Natural killer cell (primary cell): ENCODE measurements around the gene HIC1. TPM values are rescaled to one million over a fixed set of nuclear protein-coding genes. Genes with fewer than 3 reads are reported as not detected.

Experiments
- ATAC-seq, 3 donors: fragments of 150-1000 bp in 2 of 3; fragments of 200-7000 bp in 1 of 3; cut with Tn5 transposase; 1 replicate in 1 of 3; 2 replicates in 2 of 3; pipeline ENCODE4 v1.10.0; 2021; ENCODE audit warnings: mild to moderate bottlenecking in 2 of 3, moderate library complexity in 2 of 3
- DNase-seq, 2 donors: peaks; one replicate each; pipeline versions ENCODE4 v3.0.0 to v3.0.0-alpha.2; 2013 to 2021; ENCODE audit warnings: mixed read lengths in 1 of 2
- H3K27ac ChIP-seq: one replicate; pipeline ENCODE4 v1.5.1; 2013; ENCODE audit warnings: mild to moderate bottlenecking, low read length
- H3K27me3 ChIP-seq: one replicate; pipeline ENCODE4 v1.6.1; 2013; ENCODE audit warnings: low read length; ENCODE audit not compliant: control insufficient read depth, insufficient read depth
- H3K36me3 ChIP-seq: one replicate; pipeline ENCODE4 v1.6.1; 2013; ENCODE audit warnings: low read length; ENCODE audit not compliant: control insufficient read depth, insufficient read depth
- H3K4me1 ChIP-seq: one replicate; pipeline ENCODE4 v1.6.1; 2013; ENCODE audit warnings: low read length; ENCODE audit not compliant: control insufficient read depth, insufficient read depth
- H3K4me3 ChIP-seq: one replicate; pipeline ENCODE4 v1.5.1; 2013; ENCODE audit warnings: low read length
- H3K9me3 ChIP-seq: one replicate; pipeline ENCODE4 v1.6.1; 2013; ENCODE audit warnings: low read length; ENCODE audit not compliant: control insufficient read depth, insufficient read depth
- H3K27ac Mint-ChIP-seq, 2 donors: one replicate each; pipeline ENCODE4 v1.8.0; 2022; ENCODE audit warnings: mild to moderate bottlenecking in 2 of 2, mixed read lengths in 2 of 2, moderate library complexity in 1 of 2
- H3K27me3 Mint-ChIP-seq, 2 donors: one replicate each; pipeline ENCODE4 v1.8.0; 2022; ENCODE audit warnings: low read depth in 2 of 2, mixed read lengths in 2 of 2
- H3K36me3 Mint-ChIP-seq: one replicate; pipeline ENCODE4 v1.8.0; 2022; ENCODE audit warnings: mixed read lengths
- H3K4me1 Mint-ChIP-seq, 2 donors: one replicate each; pipeline ENCODE4 v1.8.0; 2022; ENCODE audit warnings: mixed read lengths in 2 of 2
- H3K4me3 Mint-ChIP-seq: one replicate; pipeline ENCODE4 v1.8.0; 2022; ENCODE audit warnings: mild to moderate bottlenecking, moderate library complexity, mixed read lengths
- H3K9me3 Mint-ChIP-seq, 2 donors: one replicate each; pipeline ENCODE4 v1.8.0; 2022; ENCODE audit warnings: mixed read lengths in 2 of 2
- CTCF ChIP-seq: fragments of 200-600 bp; IDR thresholded peaks from one replicate; pipeline ENCODE4 v1.8.0; 2022; ENCODE audit warnings: antibody characterized with exemption
- WGBS: methylation state at CpG from one replicate; pipeline ENCODE4 v1.1.7; 2013; ENCODE audit warnings: missing lambda C conversion rate; ENCODE audit not compliant: insufficient coverage; 5-methylcytosine and 5-hydroxymethylcytosine counted together
- intact Hi-C: fragments of 100-400 bp; cut with micrococcal nuclease; formaldehyde crosslinking; loops from one replicate; pipeline ENCODE4 v1.14.2; 2022
- total RNA-seq, 4 donors: library from RNA; stranded (reverse); fragments of 120-200 nt in 1 of 4; gene quantifications; one replicate each; pipeline versions ENCODE4 v1.2.3 to v1.2.4, GENCODE V29; 2013 to 2022

Gene HIC1
- total RNA-seq, 3 donors from 2014 or later (not counting 1 experiment from before 2014, with no cell fraction given): 19.2 to 26.4 (median 20.7) TPM

DNA sequence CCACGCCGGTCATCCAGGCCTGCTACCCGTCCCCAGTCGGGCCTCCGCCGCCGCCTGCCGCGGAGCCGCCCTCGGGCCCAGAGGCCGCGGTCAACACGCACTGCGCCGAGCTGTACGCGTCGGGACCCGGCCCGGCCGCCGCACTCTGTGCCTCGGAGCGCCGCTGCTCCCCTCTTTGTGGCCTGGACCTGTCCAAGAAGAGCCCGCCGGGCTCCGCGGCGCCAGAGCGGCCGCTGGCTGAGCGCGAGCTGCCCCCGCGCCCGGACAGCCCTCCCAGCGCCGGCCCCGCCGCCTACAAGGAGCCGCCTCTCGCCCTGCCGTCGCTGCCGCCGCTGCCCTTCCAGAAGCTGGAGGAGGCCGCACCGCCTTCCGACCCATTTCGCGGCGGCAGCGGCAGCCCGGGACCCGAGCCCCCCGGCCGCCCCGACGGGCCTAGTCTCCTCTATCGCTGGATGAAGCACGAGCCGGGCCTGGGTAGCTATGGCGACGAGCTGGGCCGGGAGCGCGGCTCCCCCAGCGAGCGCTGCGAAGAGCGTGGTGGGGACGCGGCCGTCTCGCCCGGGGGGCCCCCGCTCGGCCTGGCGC is 2.4 kb downstream of the HIC1 start:
- DNase-seq (peak in 1 of 2 donors; percentile 28), ATAC-seq (no peak)
- Histone ChIP-seq H3K4me1 (peaks cover 49% of the 10 kb centered on the region), H3K4me3 (no peak overlapping the region), H3K27me3 (no peaks in the 10 kb centered on the region), H3K9me3 (no peaks in the 10 kb centered on the region), H3K36me3 (peaks cover 3% of the 10 kb centered on the region), H3K27ac (no peak overlapping the region)
- H3K27ac Mint-ChIP-seq: no peak overlapping the region
- H3K27me3 Mint-ChIP-seq: no peaks in the 10 kb centered on the region
- H3K4me1 Mint-ChIP-seq: peaks cover 16 to 30% of the 10 kb centered on the region in 2 donors
- H3K36me3 Mint-ChIP-seq: no peaks in the 10 kb centered on the region
- TF ChIP-seq CTCF: no peak
- 24% methylated on average over 81 of the region's 81 CpGs for WGBS
- no peak overlapping the region for H3K4me3 Mint-ChIP-seq
- H3K9me3 Mint-ChIP-seq: no peaks in the 10 kb centered on the region
- intact Hi-C loops: no loop called here

DNA sequence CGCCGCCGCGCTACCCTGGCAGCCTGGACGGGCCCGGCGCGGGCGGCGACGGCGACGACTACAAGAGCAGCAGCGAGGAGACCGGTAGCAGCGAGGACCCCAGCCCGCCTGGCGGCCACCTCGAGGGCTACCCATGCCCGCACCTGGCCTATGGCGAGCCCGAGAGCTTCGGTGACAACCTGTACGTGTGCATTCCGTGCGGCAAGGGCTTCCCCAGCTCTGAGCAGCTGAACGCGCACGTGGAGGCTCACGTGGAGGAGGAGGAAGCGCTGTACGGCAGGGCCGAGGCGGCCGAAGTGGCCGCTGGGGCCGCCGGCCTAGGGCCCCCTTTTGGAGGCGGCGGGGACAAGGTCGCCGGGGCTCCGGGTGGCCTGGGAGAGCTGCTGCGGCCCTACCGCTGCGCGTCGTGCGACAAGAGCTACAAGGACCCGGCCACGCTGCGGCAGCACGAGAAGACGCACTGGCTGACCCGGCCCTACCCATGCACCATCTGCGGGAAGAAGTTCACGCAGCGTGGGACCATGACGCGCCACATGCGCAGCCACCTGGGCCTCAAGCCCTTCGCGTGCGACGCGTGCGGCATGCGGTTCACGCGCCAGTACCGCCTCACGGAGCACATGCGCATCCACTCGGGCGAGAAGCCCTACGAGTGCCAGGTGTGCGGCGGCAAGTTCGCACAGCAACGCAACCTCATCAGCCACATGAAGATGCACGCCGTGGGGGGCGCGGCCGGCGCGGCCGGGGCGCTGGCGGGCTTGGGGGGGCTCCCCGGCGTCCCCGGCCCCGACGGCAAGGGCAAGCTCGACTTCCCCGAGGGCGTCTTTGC is 3.1 kb downstream of the HIC1 start:
- peak in 1 of 2 donors; percentile 57 for DNase-seq
- peaks cover 47% of the 10 kb centered on the region for H3K4me1 ChIP-seq
- H3K27ac Mint-ChIP-seq: peak overlapping the region in 1 of 2 donors; percentile 23
- H3K36me3 Mint-ChIP-seq: no peaks in the 10 kb centered on the region
- H3K36me3 ChIP-seq: peaks cover 3% of the 10 kb centered on the region
- no peaks in the 10 kb centered on the region for H3K9me3 Mint-ChIP-seq
- no peak for TF ChIP-seq CTCF
- H3K27me3 Mint-ChIP-seq: no peaks in the 10 kb centered on the region
- no peak for ATAC-seq
- intact Hi-C loops: no loop called here
- H3K9me3 ChIP-seq: no peaks in the 10 kb centered on the region
- no peak overlapping the region for H3K27ac ChIP-seq
- peak overlapping the region; percentile 58 for H3K4me3 Mint-ChIP-seq
- no peak overlapping the region for H3K4me3 ChIP-seq
- WGBS: 49% methylated on average over 98 of the region's 98 CpGs
- peaks cover 16 to 33% of the 10 kb centered on the region in 2 donors for H3K4me1 Mint-ChIP-seq
- no peaks in the 10 kb centered on the region for H3K27me3 ChIP-seq

GRCh38 chr17:2058586-2059546 is 4.0 kb downstream of the HIC1 start:
- Mint-ChIP-seq H3K4me1 (peaks cover 12 to 33% of the 10 kb centered on the region in 2 donors), H3K27me3 (no peaks in the 10 kb centered on the region), H3K9me3 (no peaks in the 10 kb centered on the region), H3K4me3 (peak overlapping the region; percentile 82), H3K36me3 (no peaks in the 10 kb centered on the region), H3K27ac (peak overlapping the region; percentile 79 to 80)
- Histone ChIP-seq H3K36me3 (peaks cover 10% of the 10 kb centered on the region), H3K4me1 (peaks cover 41% of the 10 kb centered on the region), H3K27ac (no peak overlapping the region), H3K4me3 (peak overlapping the region; percentile 15), H3K9me3 (no peaks in the 10 kb centered on the region), H3K27me3 (no peaks in the 10 kb centered on the region)
- TF ChIP-seq CTCF: peak; percentile 86
- DNase-seq: peak; percentile 80 to 81
- WGBS: 7% methylated on average over 67 of the region's 78 CpGs
- ATAC-seq: peak; percentile 24 to 58 (median 35)
- intact Hi-C loops: no loop called here
